ENCODE results near the gene LRCH1.

DNA sequence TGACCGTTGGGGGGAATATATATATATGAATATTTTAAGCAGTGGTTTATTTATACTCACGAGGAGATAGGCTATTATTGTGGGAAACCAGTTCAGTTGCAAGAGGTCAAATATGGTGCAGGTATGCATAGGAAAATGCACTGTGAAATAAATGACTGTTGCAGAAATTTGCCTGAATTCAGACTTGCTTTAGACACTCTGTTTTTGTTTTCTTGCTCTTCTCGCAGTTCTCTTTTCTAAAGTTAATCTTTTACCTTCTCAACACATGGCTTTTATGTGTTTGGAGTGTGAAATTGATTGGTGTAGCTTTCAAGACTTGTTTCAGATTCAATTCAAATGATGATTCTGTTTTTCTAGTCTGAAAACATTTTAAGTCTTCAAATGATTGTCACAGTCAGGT, 109.7 kb downstream of the LRCH1 start:
- TF ChIP-seq, protein P1, sequence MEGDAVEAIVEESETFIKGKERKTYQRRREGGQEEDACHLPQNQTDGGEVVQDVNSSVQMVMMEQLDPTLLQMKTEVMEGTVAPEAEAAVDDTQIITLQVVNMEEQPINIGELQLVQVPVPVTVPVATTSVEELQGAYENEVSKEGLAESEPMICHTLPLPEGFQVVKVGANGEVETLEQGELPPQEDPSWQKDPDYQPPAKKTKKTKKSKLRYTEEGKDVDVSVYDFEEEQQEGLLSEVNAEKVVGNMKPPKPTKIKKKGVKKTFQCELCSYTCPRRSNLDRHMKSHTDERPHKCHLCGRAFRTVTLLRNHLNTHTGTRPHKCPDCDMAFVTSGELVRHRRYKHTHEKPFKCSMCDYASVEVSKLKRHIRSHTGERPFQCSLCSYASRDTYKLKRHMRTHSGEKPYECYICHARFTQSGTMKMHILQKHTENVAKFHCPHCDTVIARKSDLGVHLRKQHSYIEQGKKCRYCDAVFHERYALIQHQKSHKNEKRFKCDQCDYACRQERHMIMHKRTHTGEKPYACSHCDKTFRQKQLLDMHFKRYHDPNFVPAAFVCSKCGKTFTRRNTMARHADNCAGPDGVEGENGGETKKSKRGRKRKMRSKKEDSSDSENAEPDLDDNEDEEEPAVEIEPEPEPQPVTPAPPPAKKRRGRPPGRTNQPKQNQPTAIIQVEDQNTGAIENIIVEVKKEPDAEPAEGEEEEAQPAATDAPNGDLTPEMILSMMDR (CRISPR knock-in tag; IDR thresholded peaks at IDR 0.05), result no peak
- TF ChIP-seq NCOA5 (CRISPR knock-in tag; IDR thresholded peaks at IDR 0.05) (no peak), DPF2 (CRISPR knock-in tag; IDR thresholded peaks at IDR 0.05; ENCODE audit: borderline replicate concordance, low read depth) (no peak), NCOA2 (CRISPR knock-in tag; IDR thresholded peaks at IDR 0.05) (no peak), EZH2 (conservative IDR thresholded peaks at IDR 0.05; ENCODE audit: low read depth, low read length) (no peak), ZNF772 (CRISPR knock-in tag; IDR thresholded peaks at IDR 0.05) (no peak), XRCC5 (optimal IDR thresholded peaks at IDR 0.05; ENCODE audit: low read length) (no peak)
- TF ChIP-seq, protein P2, sequence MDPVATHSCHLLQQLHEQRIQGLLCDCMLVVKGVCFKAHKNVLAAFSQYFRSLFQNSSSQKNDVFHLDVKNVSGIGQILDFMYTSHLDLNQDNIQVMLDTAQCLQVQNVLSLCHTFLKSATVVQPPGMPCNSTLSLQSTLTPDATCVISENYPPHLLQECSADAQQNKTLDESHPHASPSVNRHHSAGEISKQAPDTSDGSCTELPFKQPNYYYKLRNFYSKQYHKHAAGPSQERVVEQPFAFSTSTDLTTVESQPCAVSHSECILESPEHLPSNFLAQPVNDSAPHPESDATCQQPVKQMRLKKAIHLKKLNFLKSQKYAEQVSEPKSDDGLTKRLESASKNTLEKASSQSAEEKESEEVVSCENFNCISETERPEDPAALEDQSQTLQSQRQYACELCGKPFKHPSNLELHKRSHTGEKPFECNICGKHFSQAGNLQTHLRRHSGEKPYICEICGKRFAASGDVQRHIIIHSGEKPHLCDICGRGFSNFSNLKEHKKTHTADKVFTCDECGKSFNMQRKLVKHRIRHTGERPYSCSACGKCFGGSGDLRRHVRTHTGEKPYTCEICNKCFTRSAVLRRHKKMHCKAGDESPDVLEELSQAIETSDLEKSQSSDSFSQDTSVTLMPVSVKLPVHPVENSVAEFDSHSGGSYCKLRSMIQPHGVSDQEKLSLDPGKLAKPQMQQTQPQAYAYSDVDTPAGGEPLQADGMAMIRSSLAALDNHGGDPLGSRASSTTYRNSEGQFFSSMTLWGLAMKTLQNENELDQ (CRISPR knock-in tag; IDR thresholded peaks at IDR 0.05; ENCODE audit: borderline replicate concordance), result no peak
- TF ChIP-seq, protein P3, sequence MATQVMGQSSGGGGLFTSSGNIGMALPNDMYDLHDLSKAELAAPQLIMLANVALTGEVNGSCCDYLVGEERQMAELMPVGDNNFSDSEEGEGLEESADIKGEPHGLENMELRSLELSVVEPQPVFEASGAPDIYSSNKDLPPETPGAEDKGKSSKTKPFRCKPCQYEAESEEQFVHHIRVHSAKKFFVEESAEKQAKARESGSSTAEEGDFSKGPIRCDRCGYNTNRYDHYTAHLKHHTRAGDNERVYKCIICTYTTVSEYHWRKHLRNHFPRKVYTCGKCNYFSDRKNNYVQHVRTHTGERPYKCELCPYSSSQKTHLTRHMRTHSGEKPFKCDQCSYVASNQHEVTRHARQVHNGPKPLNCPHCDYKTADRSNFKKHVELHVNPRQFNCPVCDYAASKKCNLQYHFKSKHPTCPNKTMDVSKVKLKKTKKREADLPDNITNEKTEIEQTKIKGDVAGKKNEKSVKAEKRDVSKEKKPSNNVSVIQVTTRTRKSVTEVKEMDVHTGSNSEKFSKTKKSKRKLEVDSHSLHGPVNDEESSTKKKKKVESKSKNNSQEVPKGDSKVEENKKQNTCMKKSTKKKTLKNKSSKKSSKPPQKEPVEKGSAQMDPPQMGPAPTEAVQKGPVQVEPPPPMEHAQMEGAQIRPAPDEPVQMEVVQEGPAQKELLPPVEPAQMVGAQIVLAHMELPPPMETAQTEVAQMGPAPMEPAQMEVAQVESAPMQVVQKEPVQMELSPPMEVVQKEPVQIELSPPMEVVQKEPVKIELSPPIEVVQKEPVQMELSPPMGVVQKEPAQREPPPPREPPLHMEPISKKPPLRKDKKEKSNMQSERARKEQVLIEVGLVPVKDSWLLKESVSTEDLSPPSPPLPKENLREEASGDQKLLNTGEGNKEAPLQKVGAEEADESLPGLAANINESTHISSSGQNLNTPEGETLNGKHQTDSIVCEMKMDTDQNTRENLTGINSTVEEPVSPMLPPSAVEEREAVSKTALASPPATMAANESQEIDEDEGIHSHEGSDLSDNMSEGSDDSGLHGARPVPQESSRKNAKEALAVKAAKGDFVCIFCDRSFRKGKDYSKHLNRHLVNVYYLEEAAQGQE (IDR thresholded peaks at IDR 0.05; ENCODE audit: borderline replicate concordance in 1 of 2, low read depth in 1 of 2, low read length in 2 of 2), result no peak

Measured in HepG2 (cell line).